Coronary artery (tissue), 2 donors: ENCODE results near the gene BRINP3.

Experiments used
- DNase-seq: peaks from one replicate; pipeline ENCODE4 v3.0.0-alpha.2; 2017; ENCODE audit warnings: low spot score
- H3K27ac ChIP-seq, 2 donors: fragments of 200-600 bp; sonication (generic); one replicate each; pipeline ENCODE4 v1.5.1; 2016 to 2019
- H3K4me3 ChIP-seq: fragments of 200-600 bp; sonication (generic); 2 replicates; pipeline ENCODE4 v1.5.1; 2016; ENCODE audit warnings: mild to moderate bottlenecking, moderate library complexity
- TF ChIP-seq, protein P1 (sequence below): fragments of 200-600 bp; sonication (generic); IDR thresholded peaks from one replicate; pipeline ENCODE4 v1.5.1; 2019; ENCODE audit warnings: antibody characterized with exemption

Gene BRINP3

DNA sequence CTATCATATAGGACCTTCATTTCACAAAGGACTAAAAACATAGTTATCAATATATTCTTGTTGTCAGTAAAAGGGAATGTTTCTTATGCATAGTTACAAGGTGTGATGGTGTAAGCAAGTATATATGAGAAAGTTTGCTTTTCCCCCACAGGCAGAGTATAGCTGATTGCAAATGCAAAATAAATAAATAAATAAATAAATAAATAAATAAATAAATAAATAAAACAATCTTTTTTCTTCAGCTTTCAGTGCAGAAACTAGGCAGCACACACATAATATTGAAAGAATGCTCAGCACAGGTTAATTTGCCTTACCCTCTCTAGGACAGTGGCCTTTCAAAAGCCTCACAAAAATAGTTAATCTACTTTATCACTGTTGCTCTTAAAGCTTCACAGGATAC lies 138.8 kb downstream of the BRINP3 start:
- DNase-seq: no peak
- TF ChIP-seq, protein P1, sequence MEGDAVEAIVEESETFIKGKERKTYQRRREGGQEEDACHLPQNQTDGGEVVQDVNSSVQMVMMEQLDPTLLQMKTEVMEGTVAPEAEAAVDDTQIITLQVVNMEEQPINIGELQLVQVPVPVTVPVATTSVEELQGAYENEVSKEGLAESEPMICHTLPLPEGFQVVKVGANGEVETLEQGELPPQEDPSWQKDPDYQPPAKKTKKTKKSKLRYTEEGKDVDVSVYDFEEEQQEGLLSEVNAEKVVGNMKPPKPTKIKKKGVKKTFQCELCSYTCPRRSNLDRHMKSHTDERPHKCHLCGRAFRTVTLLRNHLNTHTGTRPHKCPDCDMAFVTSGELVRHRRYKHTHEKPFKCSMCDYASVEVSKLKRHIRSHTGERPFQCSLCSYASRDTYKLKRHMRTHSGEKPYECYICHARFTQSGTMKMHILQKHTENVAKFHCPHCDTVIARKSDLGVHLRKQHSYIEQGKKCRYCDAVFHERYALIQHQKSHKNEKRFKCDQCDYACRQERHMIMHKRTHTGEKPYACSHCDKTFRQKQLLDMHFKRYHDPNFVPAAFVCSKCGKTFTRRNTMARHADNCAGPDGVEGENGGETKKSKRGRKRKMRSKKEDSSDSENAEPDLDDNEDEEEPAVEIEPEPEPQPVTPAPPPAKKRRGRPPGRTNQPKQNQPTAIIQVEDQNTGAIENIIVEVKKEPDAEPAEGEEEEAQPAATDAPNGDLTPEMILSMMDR: no peak
- Histone ChIP-seq H3K27ac (no peak overlapping the region), H3K4me3 (no peak overlapping the region)

DNA sequence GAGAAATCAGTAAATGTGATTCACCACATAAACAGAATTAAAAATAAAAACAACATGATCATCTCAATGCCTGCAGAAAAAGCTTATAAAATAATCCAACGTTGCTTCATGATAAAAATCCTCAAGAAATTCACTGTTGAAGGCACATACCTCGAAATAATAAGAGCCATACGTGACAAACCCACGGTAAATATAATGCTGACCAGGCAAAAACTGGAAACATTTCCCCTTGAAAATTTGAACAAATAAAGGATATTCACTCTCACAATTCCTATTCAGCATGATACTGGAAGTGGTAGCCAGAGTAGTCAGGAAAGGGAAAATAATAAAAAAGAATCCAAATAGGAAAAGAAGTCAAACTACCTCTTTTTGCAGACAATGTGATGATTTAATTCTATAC lies 148.8 kb downstream of the BRINP3 start:
- TF ChIP-seq, protein P1: no peak
- H3K4me3 ChIP-seq: no peak overlapping the region
- no peak for DNase-seq
- no peak overlapping the region for H3K27ac ChIP-seq

DNA sequence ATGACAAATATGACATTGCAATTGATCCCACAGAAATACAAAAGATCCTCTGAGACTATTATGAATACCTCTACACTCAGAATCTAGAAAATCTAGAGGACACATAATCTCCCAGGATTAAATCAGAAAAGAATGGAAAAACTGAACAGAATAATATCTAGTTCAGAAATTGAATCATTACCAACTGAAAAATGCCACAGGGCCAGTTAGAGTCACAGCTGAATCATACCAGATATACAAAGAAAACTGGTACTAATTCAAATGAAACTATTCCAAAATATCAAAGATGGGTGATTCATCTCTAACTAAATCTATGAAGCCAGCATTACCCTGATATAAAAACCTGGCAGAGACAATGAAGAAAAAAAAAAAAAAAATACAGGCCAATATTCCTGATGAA lies 149.3 kb downstream of the BRINP3 start:
- no peak overlapping the region for H3K4me3 ChIP-seq
- TF ChIP-seq, protein P1: no peak
- DNase-seq: no peak
- no peak overlapping the region for H3K27ac ChIP-seq

DNA sequence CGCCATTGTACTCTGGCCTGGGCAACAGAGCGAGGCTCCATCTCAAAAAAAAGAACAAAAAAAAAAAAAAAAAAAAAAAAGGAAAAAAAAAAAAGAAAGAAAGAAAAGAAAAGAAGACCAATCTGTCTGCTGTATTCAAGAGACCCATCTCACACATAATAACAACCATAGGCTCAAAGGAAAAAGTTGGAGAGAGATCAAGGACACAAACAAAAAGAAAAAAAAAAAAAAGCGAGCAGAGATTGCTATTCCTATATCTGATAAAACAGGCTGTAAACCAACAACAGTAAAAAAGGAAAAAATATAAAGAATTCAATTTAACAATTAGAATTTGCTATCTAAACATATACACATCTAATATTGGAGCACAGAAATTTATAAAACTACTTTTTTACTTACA lies 150.4 kb downstream of the BRINP3 start:
- no peak for DNase-seq
- TF ChIP-seq, protein P1: no peak
- no peak overlapping the region for H3K4me3 ChIP-seq
- H3K27ac ChIP-seq: no peak overlapping the region

DNA sequence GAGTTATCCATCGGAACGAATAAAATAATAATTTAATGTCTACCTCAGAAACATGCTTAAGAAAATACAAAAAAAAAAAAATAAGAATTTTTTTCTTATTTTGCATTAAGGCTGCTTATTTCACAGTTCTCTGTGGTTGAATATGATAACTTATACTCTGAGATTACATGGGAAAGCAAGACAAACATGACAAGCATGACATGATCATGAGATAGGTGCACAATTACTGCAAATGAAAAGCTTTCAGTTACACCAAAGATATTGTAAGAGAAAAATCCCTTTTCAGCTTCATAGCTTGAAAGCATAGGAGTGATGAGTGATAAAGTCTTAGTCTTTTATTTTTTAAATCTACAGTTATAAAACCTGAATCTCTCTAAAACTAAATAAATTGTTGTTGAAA lies 154.1 kb downstream of the BRINP3 start:
- H3K4me3 ChIP-seq: no peak overlapping the region
- TF ChIP-seq, protein P1: no peak
- no peak overlapping the region for H3K27ac ChIP-seq
- DNase-seq: no peak

DNA sequence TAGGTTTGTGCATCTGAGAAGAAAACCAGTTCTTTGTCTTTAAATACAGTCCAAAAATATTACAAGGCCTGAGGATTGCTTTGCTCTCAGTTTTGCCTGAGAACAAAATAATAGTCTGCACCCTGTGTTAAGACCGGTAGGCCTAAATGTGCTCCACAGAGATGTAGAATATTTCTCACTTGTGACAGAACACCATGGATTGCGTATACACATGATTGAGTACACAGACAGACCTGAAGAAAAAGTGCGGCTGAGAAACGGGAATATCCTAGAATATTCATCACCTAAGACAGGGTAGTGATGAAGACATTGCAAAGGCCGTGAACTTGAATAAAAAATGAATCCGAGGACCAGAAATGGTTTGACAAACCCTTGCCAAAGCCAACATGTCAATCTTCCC lies 155.4 kb downstream of the BRINP3 start:
- Histone ChIP-seq H3K27ac (no peak overlapping the region), H3K4me3 (no peak overlapping the region)
- no peak for DNase-seq
- TF ChIP-seq, protein P1: no peak

DNA sequence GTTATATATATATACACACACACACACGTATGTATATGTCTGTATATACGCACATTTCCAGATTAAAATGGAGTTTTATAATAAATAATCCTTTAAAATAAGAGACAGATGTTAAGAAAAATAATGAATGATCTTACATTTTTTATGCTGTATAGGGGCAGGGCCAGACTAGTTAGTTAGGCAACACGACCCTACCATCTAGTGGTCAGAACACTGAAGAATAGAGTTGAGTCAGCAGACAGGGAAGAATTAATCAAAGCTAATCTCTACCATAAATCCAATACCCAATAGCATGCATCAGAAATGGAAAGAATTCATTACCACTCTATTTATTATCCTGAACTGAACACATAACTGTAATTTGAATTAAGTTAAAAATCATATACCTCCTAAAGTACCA lies 156.7 kb downstream of the BRINP3 start:
- TF ChIP-seq, protein P1: no peak
- no peak overlapping the region for H3K4me3 ChIP-seq
- no peak overlapping the region for H3K27ac ChIP-seq
- no peak for DNase-seq
